HG02642 (cell line): ENCODE results near the gene FOXP4.

ENCODE experiments used
- ATAC-seq: cut with Tn5 transposase; IDR thresholded peaks from one replicate; pipeline ENCODE4 v1.9.1; 2021; ENCODE audit warnings: mild to moderate bottlenecking; ENCODE audit not compliant: unreplicated experiment, poor library complexity

The FOXP4 gene

DNA sequence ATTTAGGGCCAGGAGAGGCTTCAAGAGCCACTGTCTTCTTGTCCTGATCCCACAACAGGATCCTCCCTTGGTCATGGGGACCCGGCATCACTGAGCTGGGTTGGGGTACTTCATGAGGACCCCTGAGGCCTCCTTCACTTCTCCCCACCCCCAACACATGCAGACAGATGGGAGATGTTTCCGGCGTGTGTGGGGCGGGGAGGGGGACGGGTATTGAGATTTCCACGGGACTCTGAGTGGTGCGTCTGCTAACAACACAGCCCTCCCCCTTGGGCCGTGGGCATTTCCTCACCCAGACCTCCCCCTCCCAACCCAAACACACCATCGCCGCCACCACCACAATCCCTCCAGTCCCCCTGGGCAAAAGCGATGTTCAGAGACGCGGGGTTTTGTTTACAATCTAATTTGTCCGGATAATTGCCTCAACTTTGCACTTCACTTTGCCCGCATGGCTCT lies 906 bp upstream of the FOXP4 start:
- no peak for ATAC-seq

DNA sequence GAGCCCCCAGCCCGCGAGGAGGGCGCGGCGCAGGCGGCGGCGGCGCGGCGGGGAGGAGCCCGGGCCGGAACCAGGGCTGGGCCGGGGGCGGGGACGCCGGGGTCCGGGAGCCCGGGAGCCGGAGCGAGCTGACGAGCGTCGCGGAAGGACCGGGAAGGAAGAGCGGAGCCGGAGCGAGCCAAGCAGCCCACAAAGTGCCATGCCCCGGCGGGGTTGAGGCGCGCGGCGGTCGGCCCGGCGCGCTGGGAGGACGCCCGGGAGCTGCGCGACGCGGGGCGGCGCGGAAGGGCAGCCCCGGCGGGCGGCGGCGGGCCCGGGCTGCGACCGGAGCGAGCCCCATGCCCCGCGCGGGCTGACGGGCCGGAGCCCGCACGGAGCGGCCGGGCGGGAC lies 289 bp downstream of the FOXP4 start:
- peak; percentile 40 for ATAC-seq

DNA sequence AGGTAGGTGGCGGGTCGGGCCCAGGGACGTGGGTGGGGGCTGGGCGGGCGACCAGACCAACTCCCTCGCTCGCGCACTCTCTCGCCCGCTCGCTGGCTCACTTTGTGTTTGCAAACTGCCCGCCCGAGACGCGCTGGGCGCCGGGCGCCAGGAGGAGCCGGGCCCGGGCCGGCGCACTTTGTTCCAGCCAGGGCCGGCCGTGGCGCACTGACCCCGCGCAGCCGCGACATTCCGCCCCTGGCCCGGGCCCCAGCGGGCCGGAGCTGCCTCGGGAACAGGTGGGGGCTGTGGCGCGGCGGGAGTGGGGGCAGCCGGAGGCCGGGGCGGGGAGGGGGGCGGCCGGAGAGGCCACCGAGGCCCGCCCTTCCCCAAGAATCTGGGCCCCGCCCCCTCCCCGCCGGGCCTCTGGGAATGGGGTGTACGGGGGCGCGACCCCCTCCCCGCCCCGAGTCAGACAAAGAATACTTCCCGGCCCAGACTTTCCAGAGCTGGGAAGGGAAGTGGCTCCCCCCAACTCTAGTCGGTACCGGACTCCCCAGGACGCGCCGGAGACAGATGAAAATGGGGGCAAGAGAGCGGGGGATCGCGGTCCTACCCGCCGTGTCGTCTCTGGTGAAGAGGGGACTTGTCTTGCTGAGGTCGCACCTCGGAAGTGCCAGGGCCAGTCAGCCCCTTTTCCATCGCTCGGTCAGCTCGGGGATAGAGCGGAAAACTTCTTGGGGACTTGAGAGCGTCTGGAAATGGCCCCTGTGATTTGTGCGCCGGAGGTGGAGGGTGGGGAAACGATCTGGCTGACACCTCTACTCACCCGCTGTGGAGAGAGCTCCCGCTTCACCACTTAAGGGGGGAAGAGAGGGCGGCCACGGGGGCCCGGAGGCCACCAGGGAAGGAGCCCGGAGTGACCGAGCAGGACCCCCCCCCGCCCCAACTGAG lies 951 bp downstream of the FOXP4 start:
- peak; percentile 26 for ATAC-seq

DNA sequence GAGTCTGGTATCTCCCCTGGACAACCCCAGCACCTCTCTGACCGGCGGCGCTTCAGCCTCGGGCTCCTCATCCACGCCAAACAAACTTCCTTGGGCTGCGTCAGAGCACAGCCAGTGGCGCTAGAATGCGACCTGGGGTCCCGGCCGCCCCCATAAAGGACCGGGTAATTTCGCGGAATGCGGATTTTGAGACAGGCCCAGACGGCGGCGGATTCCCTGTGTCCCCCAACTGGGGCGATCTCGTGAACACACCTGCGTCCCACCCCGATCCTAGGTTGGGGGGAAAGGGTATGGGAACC lies 1.6 kb downstream of the FOXP4 start:
- no peak for ATAC-seq

DNA sequence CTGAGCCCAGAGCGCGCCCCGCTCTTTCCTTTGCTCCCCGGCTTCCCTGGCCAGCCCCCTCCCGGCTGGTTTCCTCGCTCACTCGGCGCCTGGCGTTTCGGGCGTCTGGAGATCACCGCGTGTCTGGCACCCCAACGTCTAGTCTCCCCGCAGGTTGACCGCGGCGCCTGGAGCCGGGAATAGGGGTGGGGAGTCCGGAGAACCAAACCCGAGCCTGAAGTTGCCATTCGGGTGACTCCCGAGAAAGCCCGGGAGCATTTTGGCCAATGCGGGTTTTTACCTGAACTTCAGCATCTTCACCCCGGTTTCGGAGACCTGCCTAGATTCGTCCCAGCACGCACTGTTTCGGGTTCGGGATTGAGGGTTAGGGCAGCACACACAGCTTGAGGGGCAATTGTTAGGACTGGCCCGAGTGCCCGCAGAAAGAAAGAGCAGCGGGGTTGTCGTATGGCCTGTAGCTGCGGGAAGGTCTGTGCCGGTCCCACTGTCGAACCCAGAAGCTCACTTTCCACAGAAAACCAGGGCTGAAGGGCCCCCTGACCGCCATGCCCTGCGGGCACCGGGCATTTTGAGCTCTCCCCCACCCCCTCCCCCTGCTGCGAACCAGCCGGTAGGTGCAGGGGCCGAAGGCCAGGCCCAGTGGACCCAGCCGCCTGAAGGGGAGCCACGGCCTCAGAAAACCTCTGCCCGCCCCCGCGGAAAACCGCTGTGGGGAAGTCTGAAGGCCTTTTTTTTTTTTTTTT lies 2.1 kb downstream of the FOXP4 start:
- ATAC-seq: no peak

DNA sequence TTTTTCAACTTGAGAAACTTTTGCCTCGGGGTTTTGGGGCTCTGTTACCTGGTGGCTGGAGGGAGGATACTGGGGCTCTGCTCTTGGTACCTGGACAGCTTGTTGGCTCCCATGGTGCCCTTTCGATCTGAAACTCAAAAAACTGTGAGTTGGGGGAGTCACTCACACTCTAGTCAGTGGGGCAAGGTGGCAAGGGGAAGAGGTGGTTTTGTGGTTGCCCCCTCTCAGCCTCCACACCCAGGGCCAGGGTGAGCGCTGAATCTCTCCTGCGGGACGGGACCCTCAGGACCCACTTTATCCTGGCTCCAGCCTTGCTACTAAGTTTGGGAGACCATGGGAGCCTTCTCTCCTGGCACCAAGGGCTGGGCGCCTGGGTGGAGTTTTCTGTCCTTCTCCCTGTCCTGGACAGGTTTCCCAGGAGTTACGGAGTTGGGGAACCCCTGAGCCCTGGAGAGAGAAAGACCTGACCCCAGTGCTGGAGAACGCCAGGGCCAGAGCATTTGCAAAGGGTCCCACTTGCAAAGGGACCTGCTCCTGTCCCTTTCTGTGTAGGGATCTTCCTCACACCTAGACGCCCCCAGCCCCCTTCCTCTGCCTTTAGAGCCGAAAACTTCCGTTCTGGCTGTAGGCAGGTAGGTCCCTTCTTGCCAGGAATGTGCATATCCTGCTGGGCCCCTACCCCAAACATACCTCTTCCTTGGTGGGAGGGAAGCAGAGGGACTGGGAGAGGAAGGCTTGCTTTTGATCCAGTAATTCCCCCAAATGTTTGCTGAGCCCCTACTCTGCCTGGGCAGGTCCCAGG lies 2.9 kb downstream of the FOXP4 start:
- no peak for ATAC-seq

DNA sequence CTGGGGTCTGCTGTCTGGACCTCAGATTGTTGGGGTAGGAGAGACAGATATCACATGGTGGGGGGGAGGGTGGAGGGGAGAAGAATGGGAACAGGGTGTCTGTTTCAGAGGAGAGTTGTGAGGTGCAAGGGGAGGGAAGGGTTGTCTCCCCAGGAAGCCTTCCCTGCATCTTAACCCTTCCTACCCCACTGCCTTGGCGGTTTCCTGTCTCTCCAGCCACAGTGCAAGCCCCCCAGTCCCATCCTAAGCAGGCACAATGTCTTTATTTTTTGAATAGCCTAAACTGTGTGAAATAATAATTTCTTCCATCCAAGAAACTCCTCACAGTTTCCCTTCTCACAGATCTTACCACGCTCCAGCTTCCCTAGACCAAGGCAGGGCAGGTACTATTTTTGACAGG lies 3.5 kb downstream of the FOXP4 start:
- ATAC-seq: no peak

DNA sequence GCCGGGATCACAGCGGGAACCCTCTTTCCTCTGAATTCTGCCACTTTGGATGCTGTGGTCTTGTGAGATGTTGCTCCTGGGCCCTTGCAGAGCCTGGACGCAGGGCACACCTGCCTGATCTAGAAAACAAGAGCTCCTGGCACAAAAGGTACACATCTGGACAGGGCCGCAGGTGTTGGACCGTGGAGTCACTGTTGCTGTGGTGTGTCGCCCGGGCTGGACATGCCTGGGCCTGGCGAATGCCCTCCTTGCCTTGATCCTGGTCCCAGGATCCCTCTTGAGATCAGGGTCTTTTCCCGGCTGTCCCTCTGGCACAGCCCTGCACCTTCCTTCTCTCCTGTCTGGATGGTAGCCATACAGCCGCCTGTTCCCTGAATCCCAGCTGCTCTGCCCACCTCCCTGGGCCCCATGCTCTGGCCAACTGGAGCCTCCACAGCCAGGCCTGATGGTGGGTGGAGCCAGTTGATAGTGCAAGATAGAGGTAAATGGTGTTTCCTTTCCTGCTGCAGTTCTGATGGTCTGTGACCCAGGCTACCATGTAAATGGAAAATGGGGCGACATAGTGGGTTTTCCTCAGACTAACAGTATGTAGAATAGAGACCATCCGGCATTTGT lies 5.0 kb downstream of the FOXP4 start:
- ATAC-seq: no peak

DNA sequence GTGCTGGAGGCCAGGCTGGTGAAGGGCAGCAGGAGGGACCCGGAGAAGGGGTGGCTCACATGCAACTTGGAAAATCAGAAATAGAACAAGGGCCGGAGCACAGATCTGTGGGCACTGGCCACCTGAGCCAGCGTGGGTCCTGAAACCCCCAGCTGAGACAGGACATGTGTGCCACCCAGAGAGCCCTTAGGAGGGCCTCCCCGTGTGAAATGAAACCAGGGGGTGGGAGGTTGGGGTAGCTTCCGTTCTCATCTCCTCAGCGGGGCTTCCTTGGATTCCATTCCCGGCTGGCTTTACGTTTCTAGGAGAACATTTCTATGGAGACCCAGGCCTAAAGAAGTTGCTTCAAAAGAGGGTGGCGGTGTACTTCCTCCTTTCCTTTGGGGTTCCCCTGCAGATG lies 5.7 kb downstream of the FOXP4 start:
- ATAC-seq: no peak

DNA sequence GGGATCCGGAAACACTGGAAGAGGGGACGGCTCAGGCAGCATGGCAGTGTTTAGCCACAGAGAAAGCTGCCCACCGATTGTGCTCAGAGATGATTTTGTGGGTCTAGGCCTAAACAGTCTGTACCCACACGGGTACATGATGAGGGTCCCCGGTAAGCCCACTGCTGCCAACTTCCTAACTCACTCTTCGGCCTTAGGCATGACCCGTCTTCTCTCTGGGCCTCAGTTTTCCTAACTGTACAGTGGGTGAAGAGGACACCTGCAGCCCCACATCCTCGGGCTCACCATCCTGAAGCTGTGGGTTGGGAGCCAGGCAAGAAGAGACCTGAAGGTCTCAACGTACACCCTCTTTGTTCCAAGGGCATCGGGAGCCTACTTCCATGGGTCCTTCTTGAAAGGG lies 6.5 kb downstream of the FOXP4 start:
- no peak for ATAC-seq

DNA sequence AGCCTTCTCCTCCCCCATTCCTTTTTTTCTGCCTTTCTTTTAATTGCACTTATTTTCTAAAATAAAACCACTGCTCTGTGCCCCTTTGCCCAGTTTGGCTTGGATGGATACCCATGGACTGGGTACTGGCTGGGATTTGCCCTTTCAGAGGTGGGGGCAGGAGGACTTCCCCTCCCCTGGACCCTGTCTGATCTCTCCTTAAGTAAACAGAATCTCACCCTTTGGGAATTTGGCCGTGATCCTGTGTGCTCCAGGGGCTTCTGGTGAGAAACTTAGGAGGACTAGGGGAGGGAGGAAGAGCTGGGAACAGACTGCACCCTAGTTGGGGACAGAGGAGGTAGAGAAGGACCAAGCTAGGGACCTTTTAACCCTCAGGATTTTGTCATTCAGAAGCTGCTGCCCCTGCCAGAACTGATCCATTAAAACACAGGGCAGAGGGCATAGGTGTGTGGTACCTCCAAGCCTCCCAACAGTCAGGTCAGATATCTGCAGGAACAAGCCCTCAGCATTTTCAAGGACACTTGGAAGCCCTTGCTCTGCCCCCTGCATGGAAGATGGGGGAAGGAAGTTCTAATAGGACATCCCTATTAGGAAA lies 7.3 kb downstream of the FOXP4 start:
- ATAC-seq: no peak

DNA sequence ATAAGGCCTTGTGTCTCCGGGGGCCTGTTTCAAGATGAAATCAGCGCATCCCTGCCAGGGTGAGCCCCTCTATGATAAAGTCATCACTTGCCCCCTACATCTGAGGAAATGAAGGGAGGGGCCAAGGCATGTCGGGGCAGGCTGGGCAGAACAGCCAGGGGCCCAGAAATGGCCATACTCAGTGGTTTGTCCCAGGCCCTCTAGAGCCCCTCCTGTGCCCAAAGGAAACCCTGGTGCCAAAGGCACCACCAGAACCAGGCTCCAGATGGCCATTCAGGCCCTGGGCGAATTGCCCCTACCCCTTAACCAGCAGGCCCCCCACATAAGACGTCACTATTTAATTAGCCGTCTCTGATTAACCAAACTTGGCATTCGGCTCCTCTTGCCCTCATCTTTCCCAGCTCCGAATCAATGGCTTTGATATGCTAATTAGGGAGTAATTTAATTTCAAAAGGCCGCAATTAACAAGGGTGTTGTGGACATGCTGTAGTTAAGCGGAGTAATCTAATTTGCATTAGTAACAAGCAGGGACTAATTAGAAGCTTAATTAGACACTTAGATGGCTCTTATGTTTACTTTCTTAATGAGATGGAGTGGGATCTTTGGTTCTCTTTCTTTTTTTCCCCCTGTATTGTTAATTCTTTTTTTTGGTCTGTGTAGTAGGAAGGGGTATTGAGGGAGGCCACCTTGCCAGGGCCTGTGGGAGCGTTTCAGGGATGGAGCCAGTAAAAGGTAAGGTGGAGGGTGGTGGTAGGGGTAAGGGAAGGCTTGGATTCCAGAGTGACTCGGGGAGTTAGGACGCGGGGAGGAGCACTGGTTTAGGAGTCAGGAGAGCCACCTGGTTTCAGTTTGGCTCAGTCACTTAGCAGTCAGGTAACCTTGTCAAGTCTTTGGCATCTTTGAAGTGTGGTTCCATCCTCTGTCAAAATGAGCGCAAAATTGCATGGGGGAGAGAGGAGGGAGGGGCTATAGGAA lies 9.4 kb downstream of the FOXP4 start:
- no peak for ATAC-seq

DNA sequence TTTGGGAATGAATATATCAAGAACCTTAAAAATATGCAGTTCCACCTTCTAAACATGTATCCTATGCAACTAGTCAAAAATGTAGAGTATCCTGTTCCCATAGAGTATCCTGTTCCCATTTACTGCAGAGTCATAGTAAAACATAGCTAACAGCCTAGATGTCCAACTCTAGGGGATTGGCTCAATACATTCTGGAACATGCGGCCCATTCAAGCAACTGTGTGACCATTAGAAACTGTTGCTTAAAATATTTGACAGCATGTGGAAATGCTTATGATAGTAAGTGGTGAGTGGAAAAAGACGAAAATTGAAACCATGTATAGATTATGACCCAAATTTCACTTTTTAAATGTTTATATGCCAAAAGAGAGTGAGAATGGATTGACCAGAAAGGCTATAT lies 11.2 kb downstream of the FOXP4 start:
- ATAC-seq: no peak

DNA sequence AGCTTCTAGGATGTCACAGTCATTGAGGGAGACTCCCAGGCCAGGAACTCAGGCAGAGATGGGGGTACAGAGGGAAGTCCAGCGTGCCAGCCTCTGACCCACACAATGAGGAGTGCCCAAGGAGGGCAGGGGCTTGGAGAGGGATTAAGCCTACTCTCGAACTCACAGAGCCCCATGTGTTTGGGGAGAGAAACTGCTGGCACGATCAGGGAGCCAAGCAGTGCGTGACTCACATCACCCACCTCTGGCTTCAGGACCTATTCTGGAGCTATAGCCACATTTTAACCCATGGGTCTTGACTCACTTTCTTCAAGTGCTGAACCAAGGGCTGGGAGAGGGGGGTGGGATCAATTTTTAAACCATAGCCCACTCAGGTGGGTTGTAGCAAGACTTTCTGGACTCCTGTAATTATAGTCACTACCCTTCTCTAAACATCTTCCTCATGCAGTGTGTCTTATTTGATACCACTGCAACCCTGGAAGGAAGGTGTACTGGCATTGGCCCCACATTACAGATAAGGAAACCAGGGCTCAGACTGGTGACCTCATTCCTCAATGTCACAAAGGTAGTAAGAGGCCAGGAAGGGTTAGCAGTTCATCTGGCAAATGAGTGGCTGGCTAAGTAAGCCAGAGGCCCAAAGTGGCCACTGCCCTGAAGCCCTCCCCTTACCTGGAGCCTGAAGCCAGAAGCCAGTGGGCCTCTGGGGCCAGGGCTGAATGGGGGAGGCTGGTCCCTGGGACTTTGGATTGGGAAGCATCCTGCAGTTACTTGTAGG lies 12.0 kb downstream of the FOXP4 start:
- no peak for ATAC-seq

DNA sequence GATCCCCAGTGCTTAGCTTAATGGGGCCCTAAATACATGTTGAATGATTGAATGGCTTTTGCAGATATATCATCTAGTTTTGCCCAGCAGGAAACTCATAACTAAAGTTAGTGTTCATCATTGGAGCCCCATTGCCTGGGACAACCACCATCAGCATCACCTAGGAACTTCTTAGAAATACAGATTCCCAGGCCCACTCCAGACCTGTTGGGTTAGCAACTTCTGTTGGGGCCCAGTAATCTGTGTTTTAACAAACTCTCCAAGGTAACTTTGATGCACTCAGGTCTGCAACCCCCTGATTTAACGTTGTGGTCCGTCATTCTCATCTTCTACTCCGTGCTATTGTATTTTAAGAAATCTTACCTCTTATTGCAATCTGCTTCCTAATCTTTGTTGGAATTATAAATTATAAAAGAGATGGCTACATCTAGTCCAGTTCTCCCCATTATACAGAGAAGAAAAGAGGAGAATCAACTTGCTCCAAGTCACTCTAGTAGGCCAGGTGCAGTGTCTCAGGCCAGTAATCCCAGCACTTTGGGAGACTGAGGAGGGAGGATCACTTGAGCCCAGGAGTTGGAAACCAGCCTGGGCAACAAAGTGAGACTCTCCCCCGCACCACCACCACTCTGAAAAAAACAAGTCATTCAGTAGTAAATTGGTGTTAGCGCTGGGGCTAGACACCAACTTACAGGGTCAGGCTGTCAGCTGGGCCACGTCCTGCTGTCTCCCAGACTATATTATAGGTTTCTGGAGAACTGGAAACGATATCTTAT lies 13.7 kb downstream of the FOXP4 start:
- ATAC-seq: no peak

DNA sequence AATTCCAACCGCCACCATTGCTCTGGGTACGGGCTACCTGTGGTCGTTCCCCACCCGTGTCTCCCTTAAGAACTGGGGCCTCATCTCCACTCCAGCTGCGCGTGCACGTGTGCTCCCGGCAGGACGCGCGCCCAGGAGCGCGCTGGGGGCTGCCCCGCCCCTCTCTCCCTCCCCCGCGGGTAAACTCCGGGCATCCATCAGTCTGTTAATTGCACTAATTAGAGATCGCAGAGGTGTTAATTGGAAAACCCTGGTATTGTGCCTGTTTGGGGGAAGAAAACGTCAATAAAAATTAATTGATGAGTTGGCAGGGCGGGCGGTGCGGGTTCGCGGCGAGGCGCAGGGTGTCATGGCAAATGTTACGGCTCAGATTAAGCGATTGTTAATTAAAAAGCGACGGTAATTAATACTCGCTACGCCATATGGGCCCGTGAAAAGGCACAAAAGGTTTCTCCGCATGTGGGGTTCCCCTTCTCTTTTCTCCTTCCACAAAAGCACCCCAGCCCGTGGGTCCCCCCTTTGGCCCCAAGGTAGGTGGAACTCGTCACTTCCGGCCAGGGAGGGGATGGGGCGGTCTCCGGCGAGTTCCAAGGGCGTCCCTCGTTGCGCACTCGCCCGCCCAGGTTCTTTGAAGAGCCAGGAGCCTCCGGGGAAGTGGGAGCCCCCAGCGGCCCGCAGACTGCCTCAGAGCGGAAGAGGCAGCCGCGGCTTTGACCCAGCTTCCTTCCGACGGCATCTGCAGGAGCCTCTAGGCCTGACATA lies 14.4 kb downstream of the FOXP4 start:
- peak; percentile 64 for ATAC-seq

DNA sequence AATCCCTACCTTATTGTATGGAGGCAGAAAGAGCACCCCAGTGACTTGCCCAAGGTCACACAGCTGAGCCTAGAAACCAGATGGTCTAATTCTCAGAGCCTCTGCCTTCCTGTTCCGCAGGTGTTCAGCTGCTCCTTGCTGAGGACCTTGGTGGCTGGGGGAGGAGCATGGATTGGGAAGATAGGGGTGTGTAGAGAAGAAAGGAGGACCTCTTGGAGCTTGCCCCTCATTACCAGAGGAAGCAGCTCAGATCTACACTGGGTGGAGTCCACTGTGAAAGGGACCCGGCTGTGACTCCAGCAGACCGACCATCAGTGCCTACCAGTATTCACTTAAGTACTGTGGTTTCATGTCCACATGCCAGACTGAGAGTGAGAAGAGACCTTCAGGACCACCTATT lies 15.2 kb downstream of the FOXP4 start:
- ATAC-seq: no peak
